Erythroblast (primary cell): Measurements from ENCODE around the gene ATRNL1.

Experiments used
- GATA1 ChIP-seq: IDR thresholded peaks from 2 replicates; pipeline ENCODE4 v1.6.1; 2011; ENCODE audit warnings: low read depth, mild to moderate bottlenecking, control low read depth, low read length, moderate library complexity
- POLR2A ChIP-seq: IDR thresholded peaks from 2 replicates; pipeline ENCODE4 v1.6.1; 2011; ENCODE audit warnings: mild to moderate bottlenecking, low read length

GRCh38 chr10:115949282-115949844 lies 856.2 kb downstream of the ATRNL1 start:
- TF ChIP-seq POLR2A = no peak
- no peak for TF ChIP-seq GATA1
